Measurements from ENCODE around the gene ITPKB.
"Not testable (repeated sequence)": the region's sequence is repeated elsewhere in the genome, so short reads cannot be mapped to it uniquely, and the experiment has no call there.

The ITPKB gene

GRCh38 chr1:226738995-226739695 lies at the start of gene ITPKB:
Gene ITPKB (minus strand): TSS chr1:226739282. CDS start chr1:226737458, 1,824 bp downstream.
- DNase-seq: no peak

GRCh38 chr1:226787638-226788037 lies 48.6 kb upstream of the ITPKB start:
- no peak for DNase-seq

- no peak for DNase-seq
These were observed 48.0 kb upstream of the ITPKB start for GRCh38 chr1:226787071-226787470.

GRCh38 chr1:226786550-226786949 lies 47.5 kb upstream of the ITPKB start:
- no peak for DNase-seq

GRCh38 chr1:226785805-226786204 lies 46.7 kb upstream of the ITPKB start:
- no peak for DNase-seq

GRCh38 chr1:226784081-226785049 lies 45.3 kb upstream of the ITPKB start:
- no peak for DNase-seq

GRCh38 chr1:226782845-226783601 lies 43.9 kb upstream of the ITPKB start:
- DNase-seq: no peak

- DNase-seq: no peak
These were observed 43.0 kb upstream of the ITPKB start for GRCh38 chr1:226781937-226782609.

GRCh38 chr1:226779561-226779960 lies 40.5 kb upstream of the ITPKB start:
- peak; percentile 59 to 71 for DNase-seq

- DNase-seq: no peak
These were observed 39.6 kb upstream of the ITPKB start for GRCh38 chr1:226778657-226779058.

GRCh38 chr1:226776975-226777374 lies 37.9 kb upstream of the ITPKB start:
- DNase-seq: no peak

- DNase-seq: no peak
These were observed 37.0 kb upstream of the ITPKB start for GRCh38 chr1:226776066-226776465.

- DNase-seq: no peak
These were observed 33.5 kb upstream of the ITPKB start for GRCh38 chr1:226772446-226773139.

- not testable (repeated sequence) for DNase-seq
These were observed 28.1 kb upstream of the ITPKB start for GRCh38 chr1:226767170-226767569.

- DNase-seq: no peak
These were observed 27.5 kb upstream of the ITPKB start for GRCh38 chr1:226766565-226766964.

GRCh38 chr1:226764533-226764932 lies 25.5 kb upstream of the ITPKB start:
- DNase-seq: no peak

GRCh38 chr1:226763905-226764264 lies 24.8 kb upstream of the ITPKB start:
- peak; percentile 12 to 16 for DNase-seq

GRCh38 chr1:226762988-226763904 lies 24.2 kb upstream of the ITPKB start:
- no peak for DNase-seq

GRCh38 chr1:226762055-226762454 lies 23.0 kb upstream of the ITPKB start:
- DNase-seq: no peak

GRCh38 chr1:226761322-226761721 lies 22.2 kb upstream of the ITPKB start:
- DNase-seq: no peak

Data from SHP77 (cell line).